ENCODE measurements around the gene CSNK1G1.

DNA sequence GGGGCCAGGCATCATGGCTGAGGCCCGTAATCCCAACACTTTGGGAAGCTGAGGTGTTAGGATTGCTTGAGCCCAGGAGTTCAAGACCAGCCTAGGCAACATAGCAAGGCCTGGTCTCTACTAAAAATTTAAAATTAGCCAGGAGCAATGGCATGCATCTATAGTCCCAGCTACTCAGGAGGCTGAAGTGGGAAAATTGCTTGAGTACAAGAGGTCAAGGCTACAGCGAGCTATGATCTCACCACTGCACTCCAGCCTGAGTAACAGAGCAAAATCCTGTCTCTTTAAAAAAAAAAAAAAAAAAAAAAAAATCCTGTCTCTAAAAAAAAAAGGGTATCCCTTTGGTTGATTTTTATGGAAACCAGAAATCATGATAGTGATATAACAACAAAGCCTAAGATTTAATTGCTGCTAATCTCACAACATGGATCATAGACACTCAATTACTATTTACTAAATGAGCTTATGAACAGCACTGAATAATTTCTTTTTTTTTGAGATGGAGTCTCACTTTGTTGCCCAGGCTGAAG lies 13.2 kb upstream of the CSNK1G1 start:
- no peak for TF ChIP-seq EP300 (IDR thresholded peaks at IDR 0.05; ENCODE audit: borderline replicate concordance in 1 of 2, low read depth in 1 of 2, low read length in 1 of 2)
- no peak for TF ChIP-seq SMC3 (IDR thresholded peaks at IDR 0.05; ENCODE audit: low read depth, low read length)
- no peak for TF ChIP-seq TAF1 (IDR thresholded peaks at IDR 0.05; ENCODE audit: borderline replicate concordance, low read depth, low read length)
- no peak for TF ChIP-seq RAD21 (IDR thresholded peaks at IDR 0.05; ENCODE audit: low read length)
- no peak for TF ChIP-seq EZH2phosphoT487 (IDR thresholded peaks at IDR 0.05; ENCODE audit: borderline replicate concordance, low read depth)
- no peak for TF ChIP-seq CTCF (IDR thresholded peaks at IDR 0.05)
- TF ChIP-seq FOSL2 (IDR thresholded peaks at IDR 0.05; ENCODE audit: borderline replicate concordance, low read depth), result no peak
- no peak for TF ChIP-seq YY1 (IDR thresholded peaks at IDR 0.05; ENCODE audit: low read depth)
- no peak for TF ChIP-seq PBX3 (IDR thresholded peaks at IDR 0.05)
- TF ChIP-seq, protein P1, sequence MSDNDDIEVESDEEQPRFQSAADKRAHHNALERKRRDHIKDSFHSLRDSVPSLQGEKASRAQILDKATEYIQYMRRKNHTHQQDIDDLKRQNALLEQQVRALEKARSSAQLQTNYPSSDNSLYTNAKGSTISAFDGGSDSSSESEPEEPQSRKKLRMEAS (IDR thresholded peaks at IDR 0.05; ENCODE audit: low read depth), result no peak

Data from SK-N-SH (cell line).